GM15510 (cell line): ENCODE results near the gene CSTF1.

Experiments used
- POLR2A ChIP-seq: IDR thresholded peaks from 3 replicates; pipeline ENCODE4 v1.6.1; 2011; ENCODE audit warnings: borderline replicate concordance; ENCODE audit not compliant: insufficient read length; ENCODE audit errors: extremely low read depth

Gene CSTF1

DNA sequence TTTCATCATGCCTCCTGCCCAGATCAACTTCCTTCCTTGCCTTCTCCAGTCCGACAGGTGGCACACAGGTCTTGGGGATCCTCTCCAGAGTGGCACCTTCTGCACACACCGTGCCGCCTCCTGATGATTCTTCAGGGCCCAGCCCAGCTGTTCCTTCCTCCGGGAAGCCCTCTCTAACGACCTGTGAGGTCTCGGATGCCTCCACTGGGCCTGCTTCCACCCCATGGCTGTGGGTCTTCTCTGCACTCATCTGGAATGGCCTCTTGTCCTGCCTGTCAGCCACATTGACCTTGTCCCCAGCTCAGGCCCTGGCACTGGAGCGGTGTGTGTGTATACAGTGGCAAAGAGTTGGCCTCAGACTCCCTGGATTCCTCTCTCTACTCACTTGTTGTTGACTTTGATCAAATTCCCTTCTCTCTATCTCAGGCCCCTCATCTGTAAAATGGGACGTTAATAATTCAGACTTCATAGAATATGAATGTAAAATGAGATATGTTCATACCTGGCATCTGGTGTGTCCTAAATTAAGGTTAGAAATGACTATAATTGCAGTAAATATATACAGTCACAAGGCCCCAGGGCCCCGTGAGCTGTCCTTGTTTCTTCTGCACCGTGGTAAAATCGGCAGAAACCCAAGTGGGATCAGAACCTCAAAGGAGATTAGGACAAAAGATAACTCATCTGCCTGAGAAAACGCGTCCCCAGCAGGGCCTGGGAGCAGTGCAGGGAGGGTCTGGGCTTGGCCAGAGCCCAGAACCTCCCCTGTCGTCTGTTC is 32.1 kb upstream of the CSTF1 start:
- TF ChIP-seq POLR2A, result no peak

DNA sequence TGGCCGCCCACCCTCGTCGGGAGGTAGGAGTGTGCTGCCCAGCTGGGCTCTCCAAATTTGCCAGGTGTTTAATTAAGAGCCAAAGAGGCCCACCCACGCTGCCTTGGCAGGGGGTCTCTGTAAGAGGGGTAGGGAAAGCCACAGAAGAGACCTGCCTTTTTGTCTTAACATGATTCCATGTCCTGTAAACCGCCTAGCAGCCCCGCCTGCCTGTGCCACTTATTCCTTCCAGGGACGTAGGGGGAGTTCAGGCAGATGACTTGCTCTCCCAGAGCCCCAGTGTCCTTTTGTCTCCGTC is 31.6 kb upstream of the CSTF1 start:
- TF ChIP-seq POLR2A, result no peak

DNA sequence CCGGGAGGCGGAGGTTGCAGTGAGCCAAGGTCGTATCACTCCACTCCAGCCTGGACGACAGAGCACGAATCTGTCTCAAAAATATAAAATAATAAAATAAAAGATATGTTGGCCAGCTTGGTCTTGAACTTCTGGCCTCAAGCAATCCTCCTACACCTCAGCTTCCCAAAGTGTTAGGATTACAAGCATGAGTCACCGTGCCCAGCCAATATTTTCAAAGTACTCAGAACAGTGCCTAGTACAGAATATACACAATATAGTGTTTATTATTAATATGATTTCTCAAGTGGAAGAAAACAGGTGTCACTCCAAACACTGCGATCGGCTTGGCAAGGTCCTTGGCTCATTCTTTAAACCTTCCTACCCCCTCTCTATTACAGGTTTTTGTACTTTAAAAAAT is 30.5 kb upstream of the CSTF1 start:
- no peak for TF ChIP-seq POLR2A

DNA sequence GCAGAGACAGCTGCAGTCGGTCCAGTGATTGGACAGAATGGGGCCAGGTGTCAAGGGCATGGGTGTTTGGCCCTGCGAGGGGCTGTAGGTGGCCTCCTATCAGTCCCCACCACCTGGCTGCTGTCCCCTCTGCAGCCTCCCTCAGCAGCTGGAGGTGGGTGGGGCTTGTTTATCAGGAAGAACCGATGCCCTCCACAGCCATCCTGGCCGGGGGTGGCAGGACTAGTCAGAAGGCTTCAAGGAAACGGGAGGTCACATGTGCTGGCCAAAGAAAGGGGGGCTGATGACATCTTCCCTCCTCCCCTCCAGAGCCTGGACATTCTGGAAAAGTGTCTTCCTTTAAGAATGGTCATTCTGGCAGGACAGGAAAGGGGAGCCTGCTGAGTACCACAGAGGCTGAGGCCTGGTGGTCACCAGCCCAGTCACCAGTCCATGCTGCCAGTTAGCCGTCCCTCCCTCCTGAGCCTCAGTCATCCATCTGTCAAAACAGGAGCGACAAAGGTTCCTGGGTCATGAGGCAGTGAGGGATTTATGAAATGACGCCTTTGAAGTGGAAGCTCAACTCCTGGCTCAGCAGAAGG is 29.5 kb upstream of the CSTF1 start:
- no peak for TF ChIP-seq POLR2A

DNA sequence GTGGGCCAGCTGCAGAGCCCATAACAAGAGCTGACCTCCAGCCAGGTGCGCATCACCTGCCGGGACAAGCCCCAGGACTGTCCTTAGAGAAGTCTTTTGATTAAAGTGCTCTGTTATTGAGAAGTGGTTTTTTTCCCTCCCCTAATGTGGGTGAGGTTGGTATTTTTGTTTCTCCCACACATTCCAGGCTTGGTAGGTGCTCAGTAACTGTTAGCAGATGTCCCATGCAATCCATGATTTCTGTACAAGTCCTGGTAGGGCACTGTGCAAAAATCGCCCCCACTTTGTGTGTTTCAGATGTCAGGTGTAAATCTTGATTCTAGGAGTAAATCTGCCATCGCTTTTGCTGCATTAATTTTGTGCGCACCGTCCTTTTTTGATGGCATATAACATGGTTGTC is 29.0 kb upstream of the CSTF1 start:
- TF ChIP-seq POLR2A, result no peak

DNA sequence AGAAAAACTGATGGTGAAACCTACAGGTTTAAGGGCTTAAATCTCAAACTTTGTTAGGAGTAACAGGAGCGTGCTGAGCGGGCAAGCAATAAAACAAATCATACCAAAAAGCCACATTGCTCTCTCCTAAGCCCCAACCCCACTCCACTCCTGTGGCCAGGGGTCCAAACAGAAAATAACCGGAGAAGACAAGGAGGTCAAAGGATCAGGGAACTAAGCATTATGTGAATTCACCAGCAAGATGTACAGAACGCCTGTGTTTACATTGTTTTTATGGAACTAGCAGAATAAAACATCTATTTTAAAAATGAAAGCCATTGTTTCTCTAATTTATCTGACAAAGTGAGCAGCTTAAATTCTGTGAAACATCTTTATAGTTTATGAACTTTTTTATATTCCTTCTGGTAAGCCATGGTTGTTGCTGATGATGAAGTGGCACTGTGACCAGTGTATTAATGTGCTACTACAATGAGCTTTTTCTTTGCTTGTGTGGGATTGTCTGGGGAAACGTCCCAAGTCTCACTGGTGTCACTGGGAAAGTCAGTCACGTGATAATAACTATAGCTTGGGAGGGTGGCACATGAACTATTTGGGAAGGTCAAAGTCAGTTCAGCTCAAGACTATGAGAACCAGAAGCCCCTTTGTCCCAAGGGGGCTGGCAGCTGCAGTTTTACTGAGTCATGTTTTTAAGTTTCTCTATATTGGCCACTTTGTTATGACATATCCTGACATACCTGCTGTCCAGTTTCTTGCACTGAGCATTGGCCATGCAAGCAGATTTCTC is 23.9 kb upstream of the CSTF1 start:
- TF ChIP-seq POLR2A, result no peak

DNA sequence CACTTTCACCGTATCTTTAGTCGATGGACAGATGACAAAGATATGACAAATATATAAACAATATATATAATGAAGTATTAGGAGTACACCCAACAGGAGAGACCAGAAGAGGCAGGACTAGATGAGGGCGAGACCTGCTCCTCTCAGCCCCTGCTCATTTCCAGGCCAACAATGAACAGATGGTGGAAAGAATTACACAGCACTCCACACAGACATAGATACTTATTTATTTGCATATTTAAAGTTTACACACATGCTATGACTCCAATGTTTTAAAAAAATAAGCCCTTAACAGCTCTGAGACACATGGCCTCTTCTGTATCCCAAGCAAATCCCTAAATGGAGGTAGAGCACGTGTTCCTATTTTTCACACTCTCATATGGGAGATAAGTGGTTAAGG is 23.3 kb upstream of the CSTF1 start:
- no peak for TF ChIP-seq POLR2A

DNA sequence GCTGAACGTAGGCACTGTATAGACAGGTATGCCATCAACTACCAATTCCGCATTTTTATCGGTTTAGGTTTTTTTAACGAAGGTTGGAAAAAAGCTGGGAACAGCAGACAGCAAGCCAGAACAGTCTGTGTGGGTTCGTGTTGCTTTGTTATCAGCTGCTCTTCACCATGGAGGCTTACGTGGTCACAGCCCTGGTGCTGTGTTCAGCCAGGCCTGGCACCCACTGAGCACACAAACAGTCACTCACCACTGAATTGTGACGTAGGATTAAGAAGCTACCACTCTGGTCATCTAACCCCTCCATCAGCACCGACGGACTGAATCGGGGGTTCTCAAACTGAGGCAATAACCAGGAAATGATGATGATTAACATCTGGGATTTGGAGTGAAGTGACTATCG is 20.5 kb upstream of the CSTF1 start:
- no peak for TF ChIP-seq POLR2A

DNA sequence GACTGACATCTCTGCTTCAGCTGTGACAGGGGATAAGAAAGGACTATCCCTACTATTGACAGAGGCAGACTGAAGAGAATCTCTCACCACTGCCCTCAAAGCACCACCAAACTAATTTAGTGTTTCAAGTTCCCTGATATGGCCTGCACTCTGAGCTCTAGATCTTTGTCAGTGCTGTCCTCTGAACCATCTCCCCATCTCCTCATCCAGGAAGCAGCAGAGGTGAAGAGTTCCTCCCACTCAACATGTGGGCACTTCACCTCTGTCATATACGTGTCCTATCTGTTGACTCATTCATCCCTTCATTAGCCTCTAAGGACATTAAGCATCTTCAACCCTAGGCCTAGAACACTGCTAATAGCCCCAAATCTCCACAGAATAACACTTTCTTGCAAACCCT is 19.6 kb upstream of the CSTF1 start:
- no peak for TF ChIP-seq POLR2A

DNA sequence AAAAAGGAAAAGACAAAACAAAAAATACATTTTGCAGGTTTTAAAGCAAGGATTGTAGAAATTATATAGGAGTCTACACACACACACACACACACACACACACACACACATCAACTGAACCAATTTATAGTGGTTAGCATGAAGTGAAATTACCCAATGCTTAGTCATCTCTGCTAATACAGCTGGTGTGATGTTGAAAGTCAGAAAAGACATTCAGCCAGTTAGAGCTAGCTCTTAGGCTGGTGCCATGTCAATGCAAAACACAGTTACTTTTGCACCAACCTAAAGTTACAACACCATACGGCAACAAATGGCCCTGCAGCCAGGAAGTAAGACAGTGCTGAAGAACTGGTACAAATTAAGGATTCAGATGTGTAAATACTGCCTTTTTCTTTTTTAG is 18.5 kb upstream of the CSTF1 start:
- no peak for TF ChIP-seq POLR2A

DNA sequence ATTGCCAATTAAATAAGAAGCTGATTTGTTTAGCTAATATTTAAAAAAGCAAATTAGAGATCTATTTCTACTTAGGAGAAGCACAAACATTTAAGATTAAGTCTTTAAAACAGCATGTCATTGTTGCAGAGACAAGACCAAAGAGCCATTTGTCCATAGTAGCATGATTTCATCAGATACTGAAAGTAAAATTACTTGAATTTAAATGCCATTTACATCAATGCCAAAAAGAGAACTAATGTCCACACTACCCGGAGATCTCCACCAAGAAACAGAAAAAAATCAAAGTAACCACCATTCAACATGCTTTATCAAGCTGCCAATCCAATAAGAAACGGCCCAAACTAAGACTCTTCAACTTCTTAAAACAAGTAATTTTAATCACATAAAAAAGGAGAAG is 16.1 kb upstream of the CSTF1 start:
- no peak for TF ChIP-seq POLR2A

DNA sequence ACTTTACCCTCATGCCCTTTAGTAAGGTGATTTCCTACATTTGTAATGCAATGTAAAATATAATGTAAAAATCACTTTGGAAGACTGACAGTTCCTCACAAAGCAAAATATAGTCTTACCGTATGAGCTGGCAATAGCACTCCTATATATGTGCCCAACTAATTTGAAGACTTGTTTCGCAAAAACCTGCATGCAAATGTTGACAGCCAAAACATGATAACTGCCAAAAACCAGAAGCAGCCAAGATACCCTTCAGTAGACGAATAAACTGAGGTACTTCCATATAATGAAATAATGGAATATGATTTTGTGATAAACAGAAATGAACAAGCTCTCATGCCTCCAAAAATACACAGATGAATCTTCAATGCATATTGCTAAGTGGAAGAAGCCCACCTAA is 14.1 kb upstream of the CSTF1 start:
- TF ChIP-seq POLR2A, result no peak

DNA sequence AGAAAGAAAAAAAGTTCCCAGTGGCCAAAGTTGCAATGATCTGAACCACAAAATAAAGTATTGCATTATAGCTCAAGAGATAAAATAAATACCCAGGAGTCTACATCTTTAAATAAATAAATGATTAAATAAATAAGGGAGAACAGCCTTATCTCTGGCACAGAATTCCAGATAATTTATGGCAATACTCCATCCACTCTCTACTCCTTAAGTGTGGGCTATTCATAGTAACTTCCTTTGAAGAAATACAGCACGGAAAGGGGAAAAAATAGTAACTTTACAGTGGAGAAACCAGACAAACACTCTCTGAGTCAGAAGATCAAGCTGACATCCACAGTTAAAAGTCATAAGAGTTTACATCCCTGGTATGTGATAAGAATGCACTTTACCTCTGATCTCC is 12.1 kb upstream of the CSTF1 start:
- no peak for TF ChIP-seq POLR2A

DNA sequence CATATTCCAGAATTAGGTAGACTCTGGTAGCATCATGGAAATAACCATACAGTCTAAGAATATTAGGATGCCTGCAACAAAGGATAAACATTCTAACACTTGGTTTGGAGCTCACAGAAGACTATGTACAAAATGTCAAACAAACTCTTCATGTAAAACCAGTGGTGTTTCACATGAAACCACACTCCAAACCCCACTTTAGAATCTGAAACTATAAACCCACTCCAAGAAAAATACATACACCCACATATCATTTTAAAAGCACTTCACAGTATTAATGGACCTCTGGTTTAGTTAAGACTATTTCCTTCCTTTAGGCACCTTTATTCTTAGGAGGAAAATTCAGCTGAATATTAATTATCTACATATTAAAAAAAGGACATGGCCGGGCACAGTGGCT is 10.9 kb upstream of the CSTF1 start:
- no peak for TF ChIP-seq POLR2A

DNA sequence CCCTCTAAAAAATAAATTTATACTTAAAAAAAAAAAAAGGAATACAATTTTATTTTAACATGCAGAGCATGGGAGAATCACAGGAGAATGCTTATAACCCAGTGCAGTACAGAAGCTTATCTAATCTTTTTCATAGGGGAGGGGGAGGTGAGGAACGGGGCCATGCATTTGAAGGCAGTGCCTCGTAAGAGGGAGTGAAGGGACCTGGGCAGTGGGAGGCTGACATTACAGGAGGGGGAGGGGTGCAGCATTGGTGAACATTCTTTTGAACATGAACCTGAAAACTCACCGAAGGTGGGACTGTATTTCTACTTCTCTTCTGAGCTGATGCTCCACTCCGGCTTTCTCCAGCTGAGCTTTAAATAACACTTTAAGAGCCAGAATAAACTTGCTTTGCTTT is 9.7 kb upstream of the CSTF1 start:
- no peak for TF ChIP-seq POLR2A

DNA sequence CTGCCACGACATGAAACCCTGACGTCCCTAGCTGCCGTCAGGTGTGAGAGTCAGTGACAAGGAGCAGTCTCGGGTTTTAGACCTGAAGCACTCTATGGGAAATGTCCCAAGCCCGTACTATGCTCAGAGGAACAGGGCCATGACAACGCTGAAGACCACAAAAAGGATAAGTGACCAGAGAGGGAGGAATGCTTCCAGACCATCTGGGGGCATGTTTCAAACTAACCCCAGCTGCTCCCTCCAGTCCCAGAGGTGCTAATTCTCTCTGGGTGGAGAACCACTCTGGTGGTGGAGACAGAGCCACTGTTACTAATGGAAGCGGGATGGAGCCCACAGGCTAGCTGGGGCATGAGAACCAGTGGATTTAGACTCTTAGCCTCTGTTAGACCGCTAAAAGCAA is 9.1 kb upstream of the CSTF1 start:
- no peak for TF ChIP-seq POLR2A
